Nephron (organoid): Measurements from ENCODE around the gene MEGF9.
A peak's percentile ranks its signal among the peaks of the same experiment; 100 is the strongest.

Experiments
- H3K27ac Mint-ChIP-seq, 3 experiments: 2 replicates each; pipeline ENCODE4 v1.8.0; 2020; ENCODE audit warnings: mixed read lengths in 3 of 3, mild to moderate bottlenecking in 2 of 3, moderate library complexity in 1 of 3
- H3K27me3 Mint-ChIP-seq: 2 replicates; pipeline ENCODE4 v1.8.0; 2021; ENCODE audit warnings: low read depth, mild to moderate bottlenecking, moderate library complexity, mixed read lengths
- H3K36me3 Mint-ChIP-seq: 2 replicates; pipeline ENCODE4 v1.8.0; 2020; ENCODE audit warnings: low read depth, mixed read lengths
- H3K4me1 Mint-ChIP-seq: 2 replicates; pipeline ENCODE4 v1.8.0; 2020; ENCODE audit warnings: mixed read lengths
- H3K4me3 Mint-ChIP-seq, 3 experiments: 2 replicates each; pipeline ENCODE4 v1.8.0; 2020; ENCODE audit warnings: mild to moderate bottlenecking in 3 of 3, mixed read lengths in 3 of 3, moderate library complexity in 2 of 3
- H3K9me3 Mint-ChIP-seq: 2 replicates; pipeline ENCODE4 v1.8.0; 2020; ENCODE audit warnings: mixed read lengths
- TF ChIP-seq, protein P1 (sequence below), 3 experiments: fragments of 200-600 bp; sonication (generic); IDR thresholded peaks; one replicate each; pipeline ENCODE4 v1.5.0; 2021; ENCODE audit warnings: antibody characterized with exemption in 3 of 3; ENCODE audit not compliant: unreplicated experiment in 3 of 3

MEGF9 gene

DNA sequence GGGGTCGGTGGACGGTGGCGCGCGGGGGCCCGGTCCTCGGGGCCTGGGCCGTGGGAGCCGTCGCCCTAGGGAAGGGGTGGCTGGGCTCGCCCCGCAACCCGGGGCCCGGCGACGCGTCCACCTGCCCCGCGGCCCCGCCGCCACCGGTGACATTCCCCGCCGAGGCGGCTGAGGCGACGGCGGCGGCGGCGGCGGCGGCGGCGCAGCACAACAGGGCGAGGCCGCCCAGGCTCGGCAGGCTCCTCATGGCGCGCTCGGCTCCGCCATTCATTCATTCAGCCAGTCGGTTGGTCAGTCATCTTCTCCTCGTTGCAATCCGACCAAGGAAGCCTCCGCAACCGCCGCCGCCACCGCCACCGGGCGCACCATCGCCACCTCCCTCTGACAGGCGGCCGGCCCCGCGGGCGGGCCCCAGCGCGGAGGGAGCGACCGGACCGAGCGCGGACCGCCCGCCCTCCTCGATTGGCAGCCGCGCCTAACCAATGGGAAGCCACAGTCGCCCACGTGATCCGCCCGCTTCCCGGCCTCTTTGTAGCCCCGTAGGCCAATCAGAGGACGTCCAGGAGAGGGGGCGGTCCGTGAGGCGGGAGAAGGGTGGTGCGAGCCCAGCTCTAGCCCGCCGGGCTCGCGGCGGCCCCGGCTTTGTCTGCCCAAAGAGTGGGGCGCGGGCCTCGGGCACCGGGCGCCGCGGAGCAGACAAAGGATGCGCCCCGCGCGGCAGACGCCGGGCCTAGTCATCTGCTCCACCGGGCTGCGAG lies at the start of gene MEGF9:
Gene MEGF9, minus strand, starts transcription at position 383 of the 758 bp plus-strand sequence. Its CDS starts 112 bp downstream, at position 271.
- Mint-ChIP-seq H3K9me3 (no peaks in the 10 kb centered on the region), H3K4me1 (peaks cover 40% of the 10 kb centered on the region), H3K27ac (peak within 1 kb of the TSS; percentile 67 to 73 (median 73)), H3K36me3 (no peaks in the 10 kb centered on the region), H3K27me3 (peaks cover 3% of the 10 kb centered on the region), H3K4me3 (peak within 1 kb of the TSS; percentile 91 to 97 (median 92))
- TF ChIP-seq, protein P1, sequence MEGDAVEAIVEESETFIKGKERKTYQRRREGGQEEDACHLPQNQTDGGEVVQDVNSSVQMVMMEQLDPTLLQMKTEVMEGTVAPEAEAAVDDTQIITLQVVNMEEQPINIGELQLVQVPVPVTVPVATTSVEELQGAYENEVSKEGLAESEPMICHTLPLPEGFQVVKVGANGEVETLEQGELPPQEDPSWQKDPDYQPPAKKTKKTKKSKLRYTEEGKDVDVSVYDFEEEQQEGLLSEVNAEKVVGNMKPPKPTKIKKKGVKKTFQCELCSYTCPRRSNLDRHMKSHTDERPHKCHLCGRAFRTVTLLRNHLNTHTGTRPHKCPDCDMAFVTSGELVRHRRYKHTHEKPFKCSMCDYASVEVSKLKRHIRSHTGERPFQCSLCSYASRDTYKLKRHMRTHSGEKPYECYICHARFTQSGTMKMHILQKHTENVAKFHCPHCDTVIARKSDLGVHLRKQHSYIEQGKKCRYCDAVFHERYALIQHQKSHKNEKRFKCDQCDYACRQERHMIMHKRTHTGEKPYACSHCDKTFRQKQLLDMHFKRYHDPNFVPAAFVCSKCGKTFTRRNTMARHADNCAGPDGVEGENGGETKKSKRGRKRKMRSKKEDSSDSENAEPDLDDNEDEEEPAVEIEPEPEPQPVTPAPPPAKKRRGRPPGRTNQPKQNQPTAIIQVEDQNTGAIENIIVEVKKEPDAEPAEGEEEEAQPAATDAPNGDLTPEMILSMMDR (IDR thresholded peaks at IDR 0.05; ENCODE audit: unreplicated experiment in 3 of 3): no peak

DNA sequence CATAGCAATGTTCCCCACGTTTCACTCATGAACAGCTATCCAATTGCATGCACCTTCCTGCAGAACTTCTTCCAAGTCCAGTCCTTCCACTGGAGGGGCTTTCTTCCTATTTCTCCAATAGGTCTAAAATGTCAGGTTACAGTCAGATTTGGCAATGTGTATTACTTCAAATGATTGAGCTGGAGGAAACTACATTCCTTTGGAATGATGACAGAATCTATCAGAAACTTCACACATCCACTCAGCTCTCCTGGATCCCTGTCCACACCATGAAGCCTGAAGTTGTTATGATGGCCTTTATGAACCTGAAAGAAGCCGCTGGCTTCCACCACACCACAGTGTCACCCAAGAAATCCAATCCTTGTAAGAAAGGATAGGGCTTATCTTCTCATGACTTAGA lies 46.7 kb upstream of the MEGF9 start:
- no peaks in the 10 kb centered on the region for H3K27me3 Mint-ChIP-seq
- peaks cover 45% of the 10 kb centered on the region for H3K36me3 Mint-ChIP-seq
- peaks cover 3% of the 10 kb centered on the region for H3K4me1 Mint-ChIP-seq
- peak overlapping the region in 1 of 3 experiments; percentile 44 for H3K27ac Mint-ChIP-seq
- H3K9me3 Mint-ChIP-seq: no peaks in the 10 kb centered on the region
- TF ChIP-seq, protein P1 (IDR thresholded peaks at IDR 0.05; ENCODE audit: unreplicated experiment in 3 of 3): no peak
- no peak overlapping the region for H3K4me3 Mint-ChIP-seq

DNA sequence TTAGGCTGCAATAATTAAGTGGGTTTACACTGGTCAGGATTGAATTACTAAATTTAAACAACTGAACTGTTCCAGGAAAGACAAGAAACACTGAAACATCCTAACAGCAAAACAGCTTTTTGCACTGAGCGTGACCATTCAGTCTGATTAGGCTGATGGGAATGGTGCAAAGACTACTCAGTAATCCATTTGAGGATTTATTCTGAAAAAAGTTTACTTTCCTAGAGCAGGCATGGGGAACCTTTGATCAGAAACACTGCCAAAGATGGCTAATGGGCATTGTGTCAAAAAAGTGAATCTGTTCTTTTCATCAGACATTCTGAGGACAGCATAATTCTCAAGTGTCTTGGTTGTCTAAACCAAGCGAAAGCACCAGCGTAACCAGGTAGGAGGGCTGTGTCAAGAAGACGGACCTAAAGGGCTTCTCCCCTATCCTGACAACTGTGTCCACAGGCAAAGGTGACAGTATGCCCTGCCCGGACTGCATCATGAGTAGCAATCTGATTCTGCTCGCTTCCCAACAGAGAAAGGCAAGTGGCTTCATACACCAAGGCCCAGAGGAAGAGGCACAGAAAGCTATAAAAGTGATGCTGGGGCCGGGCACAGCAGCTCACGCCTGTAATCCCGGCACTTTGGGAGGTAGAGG lies 45.6 kb upstream of the MEGF9 start:
- Mint-ChIP-seq H3K27me3 (no peaks in the 10 kb centered on the region), H3K9me3 (no peaks in the 10 kb centered on the region), H3K36me3 (peaks cover 37% of the 10 kb centered on the region), H3K4me1 (no peaks in the 10 kb centered on the region), H3K27ac (no peak overlapping the region), H3K4me3 (no peak overlapping the region)
- TF ChIP-seq, protein P1 (IDR thresholded peaks at IDR 0.05; ENCODE audit: unreplicated experiment in 3 of 3): no peak

DNA sequence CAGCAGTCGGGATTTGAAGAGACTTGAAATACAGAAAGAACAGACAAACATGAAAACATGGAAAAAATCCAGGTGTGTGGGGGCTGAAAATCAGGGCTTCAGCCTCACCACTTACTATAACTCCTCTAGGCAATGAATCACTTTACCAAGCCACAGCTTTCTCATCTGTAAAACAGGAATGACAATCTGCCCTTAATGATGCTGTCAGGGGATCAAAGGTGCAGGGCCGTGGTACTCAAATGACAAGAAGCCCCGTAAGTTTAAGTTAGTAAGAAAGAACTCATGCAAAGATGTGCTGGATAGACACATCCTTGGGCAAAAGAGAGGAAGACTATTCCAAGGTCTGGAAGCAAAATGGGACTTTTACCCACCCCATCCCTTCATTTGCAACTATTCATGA lies 44.3 kb upstream of the MEGF9 start:
- Mint-ChIP-seq H3K4me1 (no peaks in the 10 kb centered on the region), H3K27ac (no peak overlapping the region), H3K9me3 (no peaks in the 10 kb centered on the region), H3K27me3 (no peaks in the 10 kb centered on the region), H3K4me3 (no peak overlapping the region), H3K36me3 (peaks cover 27% of the 10 kb centered on the region)
- TF ChIP-seq, protein P1 (IDR thresholded peaks at IDR 0.05; ENCODE audit: unreplicated experiment in 3 of 3): no peak

DNA sequence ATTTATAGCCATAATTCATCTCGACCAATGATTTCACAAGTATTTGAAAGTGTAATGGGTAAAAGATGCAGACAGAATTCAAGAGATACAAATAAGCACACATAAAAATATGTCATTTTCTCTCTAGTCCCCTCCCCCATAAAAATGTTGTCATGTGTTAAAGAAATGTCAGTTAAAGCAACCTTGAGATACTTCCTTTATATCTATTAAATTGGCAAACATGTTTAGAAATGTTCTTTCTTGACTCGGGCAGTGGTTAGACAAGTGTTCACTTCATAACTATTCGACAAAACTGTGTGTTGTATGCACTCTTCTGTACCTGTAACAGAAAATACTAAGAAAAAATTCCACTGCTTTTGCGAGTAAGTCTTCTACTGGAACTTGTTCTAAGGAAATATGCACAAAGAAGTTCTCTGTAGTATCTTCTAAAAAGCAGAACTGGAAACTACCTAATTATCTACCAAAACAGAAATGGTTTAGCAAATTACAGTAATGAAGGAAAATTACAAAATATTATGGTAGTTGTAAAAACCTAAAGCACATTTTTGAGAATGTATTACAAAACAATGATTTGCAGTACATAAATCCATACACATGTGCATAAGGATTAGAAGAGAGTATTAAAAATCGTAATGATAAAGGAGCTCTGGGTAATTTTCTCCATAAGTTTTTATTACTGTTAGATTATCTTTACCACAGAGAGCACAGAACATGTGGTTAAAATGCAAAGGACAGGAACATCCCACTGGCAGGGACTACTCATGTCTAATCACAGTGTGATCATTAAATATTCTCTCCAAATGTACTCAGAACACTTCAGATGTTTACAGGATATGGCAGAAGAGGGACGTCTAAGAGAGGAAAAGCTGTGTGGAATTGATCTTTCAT lies 43.0 kb upstream of the MEGF9 start:
- Mint-ChIP-seq H3K9me3 (no peaks in the 10 kb centered on the region), H3K4me3 (no peak overlapping the region), H3K27ac (no peak overlapping the region), H3K4me1 (no peaks in the 10 kb centered on the region), H3K36me3 (peaks cover 17% of the 10 kb centered on the region), H3K27me3 (no peaks in the 10 kb centered on the region)
- TF ChIP-seq, protein P1 (IDR thresholded peaks at IDR 0.05; ENCODE audit: unreplicated experiment in 3 of 3): no peak
